ENCODE data around the gene ZBTB32.

The ZBTB32 gene

DNA sequence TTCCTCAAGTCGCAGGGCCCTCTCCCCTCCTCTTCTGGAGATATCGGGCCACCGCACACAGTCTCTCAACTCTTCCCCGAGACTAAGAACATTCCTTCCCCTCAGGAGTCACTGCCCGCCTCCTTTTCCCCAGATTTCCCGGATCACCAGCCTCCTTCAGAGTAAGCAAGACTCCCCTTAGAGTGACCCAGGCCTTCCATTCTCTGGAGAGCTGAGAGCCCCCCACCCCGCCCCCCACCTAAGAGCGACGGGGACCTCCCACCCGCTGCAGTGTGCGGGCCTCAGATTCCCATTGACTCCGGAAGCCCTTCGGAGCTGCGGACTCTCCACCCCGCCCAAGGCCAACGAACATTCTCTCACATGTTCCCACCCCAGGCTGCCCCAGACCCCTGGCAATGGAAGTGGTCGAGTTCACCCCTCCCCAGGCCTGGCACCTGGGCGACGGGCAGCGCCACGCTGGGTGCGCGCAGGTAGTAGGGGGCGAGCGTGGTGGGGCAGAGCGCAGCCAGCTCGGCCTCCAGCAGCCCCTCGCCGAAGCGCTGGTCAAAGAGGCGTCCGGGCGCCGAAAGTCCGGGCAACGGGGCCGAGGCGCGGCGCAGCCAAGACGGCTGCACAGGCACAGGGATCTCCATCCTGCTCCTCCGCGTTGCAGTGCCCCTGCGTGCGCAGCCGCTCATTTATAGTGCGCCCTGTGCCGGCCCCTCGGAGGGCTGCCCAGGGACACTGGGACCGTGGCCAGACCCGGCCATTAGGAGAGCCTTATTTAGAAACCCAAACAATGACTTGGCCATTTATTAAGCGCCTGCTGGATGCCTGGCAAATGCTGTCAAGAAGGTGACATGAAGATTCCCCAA, 52.2 kb downstream of the ZBTB32 start, which contains the start of gene HSPB6:
TSS of gene HSPB6 (minus strand) at position 653 of the 854 bp plus-strand sequence. CDS start at position 632, 21 bp downstream.
- in situ Hi-C loops (cut with HindIII; ENCODE audit: low pct_unique_long_range_greater_than_20kb, low sequenced_read_pairs): no loop called here
- no peak for TF ChIP-seq JUND (IDR thresholded peaks at IDR 0.05; ENCODE audit: low read depth)
- DNase-seq (ENCODE audit: low read depth in 1 of 2, low spot score in 1 of 2): no peak

DNA sequence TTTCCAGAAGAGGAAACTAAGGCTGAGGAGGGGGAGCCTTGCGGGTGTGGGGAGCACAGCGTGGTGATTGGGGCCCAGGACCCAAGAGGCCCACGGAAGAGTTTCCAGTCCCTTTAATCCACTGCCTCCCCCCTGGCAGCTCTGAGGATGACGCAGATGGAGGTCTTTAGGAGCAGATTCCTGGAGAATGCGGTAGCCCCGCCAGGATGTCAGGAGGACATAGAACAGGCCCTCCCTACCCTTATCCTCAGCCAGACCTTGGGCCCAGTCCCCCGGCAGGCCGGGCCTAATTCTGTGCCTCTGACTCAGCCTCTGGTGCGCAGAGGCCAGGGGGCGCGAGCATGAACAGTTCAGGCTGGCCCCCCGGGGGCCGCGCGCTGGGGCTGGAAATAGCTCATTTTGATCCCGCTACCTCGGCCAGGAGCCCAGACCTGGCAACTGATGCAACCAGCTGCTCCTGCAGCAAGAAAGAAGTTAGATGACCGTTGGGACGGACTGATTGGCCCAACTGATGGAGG, 52.9 kb downstream of the ZBTB32 start:
- in situ Hi-C loops (cut with HindIII; ENCODE audit: low pct_unique_long_range_greater_than_20kb, low sequenced_read_pairs): no loop called here
- TF ChIP-seq JUND (IDR thresholded peaks at IDR 0.05; ENCODE audit: low read depth): no peak
- DNase-seq (ENCODE audit: low read depth in 1 of 2, low spot score in 1 of 2): no peak

DNA sequence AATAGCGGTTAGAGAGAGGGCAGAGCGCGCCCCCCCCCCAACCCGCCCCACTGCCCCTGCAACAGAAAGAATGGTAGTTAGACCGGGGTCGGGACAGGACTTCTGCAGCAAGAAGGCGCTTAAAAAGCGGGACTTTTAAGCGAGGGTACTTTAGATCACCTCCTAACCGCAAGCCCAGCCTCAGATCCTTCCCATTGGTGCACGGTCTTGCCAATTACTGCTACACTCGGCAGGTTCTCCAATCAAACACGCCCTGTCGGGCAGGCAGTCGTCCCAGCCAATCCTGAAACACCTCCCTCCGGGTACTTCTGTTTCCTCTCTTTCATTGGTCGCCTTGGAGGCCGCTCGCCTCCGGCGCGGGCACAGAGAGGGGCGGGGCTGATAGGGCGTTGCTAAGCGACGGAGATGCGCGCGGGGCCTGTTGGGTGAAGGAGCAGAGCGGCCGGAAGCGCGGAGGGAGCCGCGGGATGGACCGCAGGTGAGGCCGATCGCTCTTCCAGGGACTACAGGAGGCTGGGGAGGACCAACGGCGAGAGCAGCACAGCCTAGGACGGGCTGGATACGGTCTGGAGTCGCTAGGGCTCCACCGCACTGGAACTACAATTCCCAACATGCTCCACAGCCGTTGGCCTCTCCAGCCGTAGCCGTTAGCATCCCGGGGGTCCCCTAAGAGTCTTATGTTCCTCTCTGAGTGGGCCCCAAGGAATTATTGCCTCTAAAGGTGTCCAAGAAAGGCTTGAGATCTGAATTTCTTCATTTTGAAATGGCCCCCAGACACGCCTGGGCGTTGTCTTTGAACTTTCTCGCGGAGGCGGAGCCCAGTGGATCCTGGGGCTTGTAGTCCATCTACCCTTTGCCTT, 53.6 kb downstream of the ZBTB32 start, which contains the start of gene PROSER3:
TSS of gene PROSER3 (plus strand) at position 428 of the 860 bp plus-strand sequence. CDS start at position 468, 40 bp downstream.
- TF ChIP-seq JUND (IDR thresholded peaks at IDR 0.05; ENCODE audit: low read depth): no peak
- in situ Hi-C loops (cut with HindIII; ENCODE audit: low pct_unique_long_range_greater_than_20kb, low sequenced_read_pairs): no loop called here
- peak; percentile 91 to 99 for DNase-seq (ENCODE audit: low read depth in 1 of 2, low spot score in 1 of 2)

DNA sequence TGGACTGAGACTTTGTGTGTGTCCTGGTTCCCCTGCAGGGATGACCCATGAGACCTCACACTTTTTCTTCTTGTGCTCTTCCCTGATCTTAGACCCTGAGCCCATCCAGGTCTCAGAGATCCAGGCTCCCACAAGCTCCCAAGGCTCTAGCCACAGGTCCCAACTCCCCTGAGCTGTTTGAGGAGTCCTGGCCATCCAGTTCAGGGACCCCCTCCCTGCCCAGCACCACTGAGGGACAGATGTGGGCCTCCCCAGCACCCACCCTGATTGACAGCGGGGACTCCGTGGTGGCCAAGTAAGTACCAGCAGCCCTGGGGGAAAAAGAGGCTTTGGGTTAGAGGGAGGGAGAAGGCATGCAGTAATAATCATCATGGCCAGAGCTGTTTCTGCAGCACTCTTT, 55.3 kb downstream of the ZBTB32 start:
- in situ Hi-C loops (cut with HindIII; ENCODE audit: low pct_unique_long_range_greater_than_20kb, low sequenced_read_pairs): no loop called here
- DNase-seq (ENCODE audit: low read depth in 1 of 2, low spot score in 1 of 2): no peak
- TF ChIP-seq JUND (IDR thresholded peaks at IDR 0.05; ENCODE audit: low read depth): no peak

DNA sequence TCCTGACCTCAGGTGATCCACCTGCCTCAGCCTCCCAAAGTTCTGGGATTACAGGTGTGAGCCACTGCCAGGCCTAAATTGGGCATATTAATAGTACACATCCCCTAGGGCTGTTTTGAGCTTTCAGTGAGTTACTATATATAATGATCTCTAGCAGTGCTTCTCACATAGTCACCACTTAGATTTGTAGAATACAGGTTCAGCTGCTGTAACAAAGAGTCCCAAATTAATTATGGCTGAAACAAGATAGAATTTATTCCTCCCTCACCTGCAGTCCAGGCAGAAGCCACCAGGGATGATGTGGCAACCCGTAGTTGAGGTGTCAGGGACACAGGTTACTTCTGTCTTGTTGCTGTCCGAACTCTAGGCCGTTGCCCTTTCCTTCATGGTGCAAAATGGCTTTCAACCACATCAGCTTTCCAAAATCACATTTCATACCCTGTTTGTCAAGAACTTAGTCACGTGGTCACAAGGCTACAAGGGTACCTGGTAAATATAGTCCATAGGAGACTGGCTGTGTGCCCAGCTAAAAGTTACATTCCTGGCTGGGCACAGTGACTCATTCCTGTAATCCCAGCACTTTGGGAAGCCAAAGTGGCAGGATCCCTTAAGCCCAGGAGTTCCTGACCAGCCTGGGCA, 56.5 kb downstream of the ZBTB32 start:
- DNase-seq (ENCODE audit: low read depth in 1 of 2, low spot score in 1 of 2): no peak
- in situ Hi-C loops (cut with HindIII; ENCODE audit: low pct_unique_long_range_greater_than_20kb, low sequenced_read_pairs): no loop called here
- TF ChIP-seq JUND (IDR thresholded peaks at IDR 0.05; ENCODE audit: low read depth): no peak

DNA sequence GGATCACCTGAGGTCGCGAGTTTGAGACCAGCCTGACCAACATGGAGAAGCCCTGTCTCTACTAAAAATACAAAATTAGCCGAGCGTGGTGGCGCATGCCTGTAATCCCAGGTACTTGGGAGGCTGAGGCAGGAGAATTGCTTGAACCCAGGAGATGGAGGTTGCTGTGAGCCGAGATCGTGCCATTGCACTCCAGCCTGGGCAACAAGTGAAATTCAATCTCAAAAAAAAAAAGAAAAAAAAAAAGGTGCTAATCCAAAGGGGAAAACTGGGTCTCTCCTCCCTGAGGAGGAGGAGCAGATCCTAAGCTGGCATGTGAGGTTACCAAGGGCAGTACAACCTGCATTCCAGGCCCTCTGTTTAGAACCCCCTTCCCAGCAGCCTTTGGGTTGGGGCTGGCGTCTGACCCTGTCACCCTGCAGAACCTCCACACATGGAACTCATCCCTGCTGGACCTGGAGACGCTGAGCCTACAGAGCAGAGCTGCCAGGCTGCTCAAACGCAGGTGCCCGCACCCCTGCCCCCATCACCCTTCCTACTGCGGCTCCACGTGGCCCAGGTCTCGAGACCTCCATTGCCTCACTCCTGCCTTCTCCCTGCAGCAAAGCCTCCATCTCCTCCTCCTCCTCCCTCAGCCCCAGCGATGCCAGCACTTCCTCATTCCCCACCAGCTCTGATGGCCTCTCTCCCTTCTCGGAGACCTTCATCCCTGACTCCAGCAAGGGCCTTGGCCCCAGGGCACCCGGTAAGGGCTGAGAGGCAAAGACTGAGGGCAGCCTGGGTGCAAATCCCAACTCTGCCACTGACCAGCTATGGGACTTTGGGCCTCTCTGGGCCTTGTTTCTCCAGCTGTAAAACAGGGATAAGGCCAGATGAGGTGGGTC, 60.3 kb downstream of the ZBTB32 start:
- TF ChIP-seq JUND (IDR thresholded peaks at IDR 0.05; ENCODE audit: low read depth): no peak
- in situ Hi-C loops (cut with HindIII; ENCODE audit: low pct_unique_long_range_greater_than_20kb, low sequenced_read_pairs): no loop called here
- DNase-seq (ENCODE audit: low read depth in 1 of 2, low spot score in 1 of 2): no peak

Data from T47D (cell line).